DMS53 treated with DMSO at 0.1 percent for 48 hours (cell line): Measurements from ENCODE around the gene CAMK2D.
"Not testable (repeated sequence)": the region's sequence is repeated elsewhere in the genome, so short reads cannot be mapped to it uniquely, and the experiment has no call there.

Source experiments
- DNase-seq: peaks from one replicate; lab custom pipeline; 2025; ENCODE audit not compliant: unreplicated experiment; lab: John Stamatoyannopoulos, UW

Gene CAMK2D

DNA sequence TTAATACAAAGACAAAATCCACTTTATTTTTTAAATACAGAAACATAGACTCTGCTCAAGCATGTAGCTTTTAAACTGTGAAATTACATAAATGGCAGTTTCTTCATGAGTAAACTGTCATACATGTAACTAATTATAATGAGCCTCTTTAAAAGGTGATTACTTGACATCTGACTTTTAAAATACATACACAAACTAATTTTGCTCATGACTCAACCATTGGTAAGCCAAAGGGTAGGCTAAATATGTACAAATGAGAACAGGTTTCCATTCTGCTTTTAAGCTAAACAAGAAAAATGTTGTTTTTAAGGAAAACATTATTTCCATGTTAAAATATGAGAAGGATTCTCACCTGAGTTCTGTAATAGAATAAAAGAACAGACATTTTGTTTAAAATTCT, 27.9 kb downstream of the CAMK2D start:
- no peak for DNase-seq

DNA sequence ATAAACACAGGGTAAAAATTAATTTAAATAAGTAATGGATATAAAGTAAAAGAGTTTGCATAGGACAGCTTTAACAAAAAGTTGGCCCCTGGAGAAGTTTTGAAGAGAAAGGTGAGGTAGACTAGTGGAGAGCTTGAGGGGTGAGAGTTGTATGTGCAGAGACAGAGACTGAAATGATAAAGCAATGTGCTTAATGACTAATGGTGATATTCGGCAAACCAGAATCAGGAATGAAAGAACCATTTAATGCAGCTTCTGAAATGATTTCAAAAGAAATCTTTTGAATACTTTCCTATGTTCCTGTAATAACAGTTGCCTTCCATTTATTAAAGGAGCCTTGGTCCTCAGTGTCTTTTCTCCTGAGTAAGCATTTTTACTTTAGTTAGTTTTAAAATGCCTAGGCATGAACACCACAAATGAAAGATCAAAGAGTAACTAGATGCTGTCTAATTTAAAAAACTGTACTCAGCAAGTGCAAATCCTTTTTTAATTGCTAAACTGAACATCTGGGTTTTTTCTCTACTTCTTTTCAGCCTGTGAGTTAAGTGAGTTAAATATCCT, 28.5 kb downstream of the CAMK2D start:
- no peak for DNase-seq

DNA sequence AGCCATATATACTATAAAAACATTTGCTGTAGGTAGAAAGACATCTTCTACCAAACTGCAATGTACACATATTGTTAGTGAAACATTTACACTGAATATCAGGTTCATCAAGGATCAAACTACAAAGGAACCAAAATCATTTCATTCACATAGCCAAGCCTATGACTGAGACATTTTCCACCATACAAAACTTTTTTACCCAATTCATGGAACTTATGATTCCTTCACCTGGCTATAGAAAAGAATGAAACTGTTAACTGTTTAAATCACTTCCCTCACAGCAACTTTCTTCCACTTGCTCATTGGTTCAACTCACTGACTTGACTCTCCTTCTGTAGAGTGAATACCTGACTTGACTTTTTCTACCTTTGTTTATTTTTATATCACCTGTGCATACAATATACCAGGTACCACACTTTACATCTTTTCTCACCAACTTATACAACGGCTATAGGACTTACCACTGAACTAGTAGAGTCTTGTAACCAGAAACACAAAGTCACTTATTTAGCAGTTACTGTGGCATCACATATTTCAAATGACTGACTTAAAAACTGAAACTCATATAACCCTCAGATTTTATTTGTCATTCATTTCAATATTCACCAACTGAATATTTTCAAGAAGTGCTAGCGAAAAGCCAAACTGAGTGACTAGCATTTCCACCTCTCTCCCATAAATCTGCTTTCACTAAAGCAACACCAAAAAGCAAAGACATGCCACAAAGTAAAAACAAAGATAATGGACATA, 30.9 kb downstream of the CAMK2D start:
- no peak for DNase-seq

DNA sequence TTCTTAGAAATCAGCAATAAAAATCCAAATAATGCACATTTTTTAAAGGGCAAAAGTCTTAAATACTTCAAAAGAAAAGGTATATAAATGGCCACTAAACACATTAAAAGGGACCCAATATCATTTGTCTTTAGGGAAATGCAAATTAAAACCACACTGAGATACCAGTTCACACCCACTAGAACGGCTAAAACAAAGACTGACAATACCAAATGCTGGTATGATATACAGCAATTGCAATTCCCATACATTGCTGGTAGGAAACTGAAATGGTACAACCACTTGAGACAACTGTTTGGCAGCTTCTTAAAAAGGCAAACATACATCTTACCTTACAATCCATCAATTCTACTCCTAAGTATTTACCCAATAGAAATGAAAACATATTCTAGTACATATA, 33.7 kb downstream of the CAMK2D start:
- no peak for DNase-seq

DNA sequence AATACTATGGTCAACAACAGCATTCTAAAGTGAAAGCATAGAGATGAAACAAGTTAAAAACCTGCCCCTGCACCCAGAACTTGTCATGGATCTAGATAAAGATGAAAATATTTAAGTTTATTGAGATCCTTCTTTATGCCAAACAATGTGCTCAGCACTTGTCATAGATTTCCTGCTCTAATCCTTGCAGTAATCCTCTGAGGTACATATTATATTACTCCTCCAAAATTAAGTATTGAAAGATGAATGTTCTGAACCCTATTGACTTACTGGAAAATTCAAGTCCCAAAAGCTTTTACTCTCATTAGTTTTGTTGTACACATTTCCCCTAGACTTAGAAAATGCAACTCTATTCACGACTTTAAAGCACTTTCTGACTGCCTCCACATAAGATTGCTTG, 35.6 kb downstream of the CAMK2D start:
- no peak for DNase-seq

DNA sequence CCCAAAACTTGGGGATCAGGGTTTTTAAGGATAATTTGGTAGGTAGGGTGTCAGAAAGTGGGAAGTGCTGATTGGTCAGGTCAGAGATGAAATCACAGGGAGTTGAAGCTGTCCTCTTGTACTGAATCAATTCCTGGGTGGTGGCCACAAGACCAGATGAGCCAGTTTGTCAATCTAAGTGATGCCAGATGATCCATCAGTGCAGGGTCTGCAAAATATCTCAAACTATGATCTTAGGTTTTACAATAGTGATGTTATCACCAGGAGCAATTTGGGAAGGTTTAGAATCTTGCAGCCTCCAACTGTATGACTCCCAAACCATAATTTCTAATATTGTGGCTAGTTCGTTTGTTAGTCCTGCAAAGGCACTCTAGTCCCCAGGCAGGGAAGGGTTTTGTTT, 43.3 kb downstream of the CAMK2D start:
- no peak for DNase-seq

DNA sequence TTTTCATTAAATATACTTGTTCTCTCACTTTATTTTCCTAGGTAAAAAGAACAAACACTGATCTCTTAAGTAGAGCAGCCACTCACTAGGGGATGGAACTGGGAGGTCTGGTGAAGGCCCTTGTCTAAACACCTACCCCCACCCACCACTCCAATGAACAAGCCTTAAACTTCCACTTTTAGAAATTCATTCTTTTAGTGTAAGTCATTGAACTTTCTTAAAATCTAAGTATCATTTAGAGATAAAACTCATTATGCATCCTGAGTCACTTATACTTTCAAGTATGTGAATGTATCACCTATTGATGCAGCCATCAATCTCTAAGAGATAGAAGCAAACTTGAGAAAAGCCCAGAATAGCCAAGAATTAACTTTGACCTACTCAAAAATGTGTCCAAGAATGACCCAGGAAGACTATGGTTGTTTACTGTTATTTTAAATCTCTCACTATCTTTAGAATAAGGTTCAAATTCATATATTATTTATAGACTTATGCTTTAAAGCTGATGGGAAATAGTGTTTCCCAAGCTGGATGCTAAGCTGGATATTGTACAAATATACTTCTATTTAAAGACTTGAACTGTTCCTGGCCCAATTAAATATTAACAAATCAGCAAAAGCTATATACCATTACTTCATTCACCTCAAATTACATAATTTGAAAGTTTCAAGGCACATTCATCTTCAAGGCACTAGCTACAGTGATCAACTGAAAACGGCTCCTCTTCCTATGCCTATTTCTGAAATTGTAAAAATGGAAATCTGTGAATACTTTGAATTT, 49.5 kb downstream of the CAMK2D start:
- no peak for DNase-seq

DNA sequence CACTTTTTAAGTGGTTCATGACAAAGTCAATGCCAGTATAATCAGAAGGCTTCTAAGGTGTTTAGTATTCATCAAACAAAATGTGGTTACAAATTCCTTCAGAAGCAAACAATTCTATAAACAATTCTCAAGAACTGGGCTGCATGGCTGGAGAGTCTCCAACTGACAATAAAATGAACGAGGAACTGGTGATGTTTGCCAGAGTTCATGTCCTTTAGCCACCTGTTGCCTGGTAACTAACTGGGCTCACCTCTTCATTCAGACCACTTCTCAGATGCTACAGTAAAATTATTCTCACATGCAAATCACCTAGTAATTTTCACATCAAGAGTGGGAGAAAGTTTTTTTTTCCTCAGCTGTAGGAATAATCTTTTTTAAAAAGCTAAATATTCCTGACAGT, 53.3 kb downstream of the CAMK2D start:
- DNase-seq: no peak

DNA sequence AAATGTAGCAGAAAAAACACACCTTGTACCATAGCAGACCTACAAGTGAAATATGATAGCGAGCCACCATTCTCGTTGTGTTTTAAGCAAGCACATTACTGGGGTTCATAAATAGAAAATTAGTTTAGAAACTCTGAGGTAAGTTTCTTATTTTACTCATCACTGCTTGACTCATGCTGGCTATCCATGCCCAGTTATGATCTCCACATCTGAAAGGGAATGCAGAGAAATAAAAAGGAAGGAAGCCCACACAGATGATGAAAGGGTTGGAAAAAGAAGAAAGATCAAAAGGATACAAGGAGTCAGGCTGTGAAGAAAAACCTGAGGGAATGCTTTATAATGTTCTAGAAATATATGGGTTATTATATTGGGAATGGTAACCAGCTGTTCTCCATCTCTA, 54.5 kb downstream of the CAMK2D start:
- DNase-seq: no peak

DNA sequence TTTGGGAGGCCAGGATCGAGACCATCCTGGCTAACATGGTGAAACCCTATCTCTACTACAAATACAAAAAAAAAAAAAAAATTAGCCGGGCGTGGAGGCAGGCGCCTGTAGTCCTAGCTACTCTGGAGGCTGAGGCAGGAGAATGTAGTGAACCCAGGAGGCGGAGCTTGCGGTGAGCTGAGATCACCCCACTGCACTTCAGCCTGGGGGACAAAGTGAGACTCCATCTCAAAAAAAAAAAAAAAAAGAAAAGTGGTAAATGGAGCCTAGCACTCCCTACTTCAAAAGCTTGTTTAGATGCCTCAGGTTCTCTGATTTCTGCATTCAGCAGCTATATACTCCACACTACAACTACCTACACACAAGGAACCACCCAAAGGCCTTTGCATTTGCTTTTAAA, 56.4 kb downstream of the CAMK2D start:
- not testable (repeated sequence) for DNase-seq

DNA sequence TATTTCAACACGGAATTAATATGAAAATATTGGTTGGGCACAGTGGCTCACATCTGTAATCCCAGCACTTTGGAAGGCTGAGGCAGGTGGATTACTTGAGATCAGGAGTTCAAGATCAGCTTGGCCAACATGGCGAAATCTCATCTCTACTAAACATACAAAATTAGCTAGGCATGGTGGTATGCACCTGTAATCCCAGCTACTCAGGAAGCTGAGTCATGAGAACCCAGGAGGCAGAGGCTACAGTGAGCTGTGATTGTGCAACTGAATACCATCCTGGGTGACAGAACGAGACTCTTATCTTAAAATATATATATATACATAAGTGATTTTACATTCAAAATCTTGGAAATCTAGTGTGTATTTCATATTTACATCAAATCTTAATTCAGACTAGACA, 58.9 kb downstream of the CAMK2D start:
- not testable (repeated sequence) for DNase-seq

DNA sequence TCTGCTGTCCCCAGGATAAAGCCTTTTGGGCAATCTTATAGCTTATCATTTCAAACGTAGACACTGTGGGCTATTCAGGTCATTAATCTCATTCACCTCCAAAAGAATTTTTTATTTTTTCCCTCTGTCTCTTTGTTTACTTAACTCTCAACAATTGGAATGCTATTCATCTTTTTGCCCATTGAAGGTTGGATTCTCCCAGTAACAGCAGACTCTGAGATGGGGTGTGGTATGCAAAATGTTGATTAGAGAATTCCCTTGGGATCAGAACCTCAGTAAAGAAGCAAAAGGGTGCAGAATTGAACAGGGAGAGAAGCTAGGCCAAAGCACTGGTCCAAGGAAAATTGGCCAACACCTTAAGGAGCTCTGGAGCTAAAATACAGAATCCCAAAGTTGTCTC, 60.4 kb downstream of the CAMK2D start:
- DNase-seq: no peak

DNA sequence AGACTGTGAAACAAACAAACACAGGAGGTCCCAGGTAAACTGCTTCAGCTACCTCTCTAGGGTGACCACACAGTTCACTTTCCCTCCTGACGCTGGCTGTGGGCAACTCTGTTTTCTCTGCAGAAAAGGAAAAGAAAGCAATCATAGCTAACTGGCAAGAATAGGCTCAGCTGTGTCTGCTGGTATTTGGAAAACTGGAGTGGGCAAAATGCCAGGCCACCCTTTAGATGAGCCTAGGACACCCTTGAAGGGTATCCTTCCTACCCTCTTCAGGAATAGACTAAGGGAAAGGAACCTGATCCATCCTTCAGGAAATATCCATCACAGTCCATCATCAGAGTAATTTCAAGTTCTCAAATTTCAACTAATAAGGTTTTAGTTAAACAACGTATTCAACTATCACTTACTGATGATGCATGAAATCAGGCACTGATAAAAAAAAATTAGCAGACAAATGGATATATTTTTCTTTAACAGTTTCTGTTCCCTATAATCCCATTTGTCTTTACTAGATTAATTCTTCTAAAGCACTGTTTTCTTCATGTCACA, 60.9 kb downstream of the CAMK2D start:
- DNase-seq: no peak

DNA sequence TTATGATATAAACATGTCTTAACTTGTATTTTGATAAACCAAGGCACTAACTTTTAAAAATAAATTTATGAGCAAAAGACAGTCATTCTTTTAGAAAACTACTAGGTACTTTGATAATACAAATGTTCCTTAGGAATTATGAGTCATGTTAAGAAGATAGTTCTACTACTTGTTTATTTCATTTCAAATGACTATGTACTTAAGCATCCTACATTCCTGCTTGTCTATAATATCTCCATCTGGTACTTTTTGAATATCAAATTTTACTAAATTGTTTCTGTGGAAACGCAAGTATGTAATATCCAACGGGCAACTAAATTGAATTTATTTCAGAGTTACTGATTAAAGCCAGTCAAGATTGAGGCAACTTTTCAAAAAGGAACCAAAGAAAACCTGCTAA, 61.8 kb downstream of the CAMK2D start:
- no peak for DNase-seq

DNA sequence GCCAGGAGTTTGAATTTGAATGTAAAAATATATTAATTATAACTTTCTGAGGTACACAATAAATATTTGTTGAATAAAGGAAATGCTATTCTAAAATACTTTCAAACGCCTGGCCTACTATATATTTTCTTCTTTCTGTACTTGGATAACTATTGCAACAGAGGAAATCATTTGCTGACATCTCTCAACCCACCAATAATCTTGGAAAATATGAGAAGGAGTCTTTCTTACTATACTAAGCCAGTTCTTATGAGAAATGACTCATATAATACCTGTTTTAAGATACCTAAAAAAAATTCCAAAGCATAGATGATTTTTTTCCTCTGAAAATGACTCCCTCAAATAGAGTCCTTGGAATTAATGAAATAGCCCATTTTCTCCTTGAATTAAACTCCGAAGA, 64.1 kb downstream of the CAMK2D start:
- no peak for DNase-seq

DNA sequence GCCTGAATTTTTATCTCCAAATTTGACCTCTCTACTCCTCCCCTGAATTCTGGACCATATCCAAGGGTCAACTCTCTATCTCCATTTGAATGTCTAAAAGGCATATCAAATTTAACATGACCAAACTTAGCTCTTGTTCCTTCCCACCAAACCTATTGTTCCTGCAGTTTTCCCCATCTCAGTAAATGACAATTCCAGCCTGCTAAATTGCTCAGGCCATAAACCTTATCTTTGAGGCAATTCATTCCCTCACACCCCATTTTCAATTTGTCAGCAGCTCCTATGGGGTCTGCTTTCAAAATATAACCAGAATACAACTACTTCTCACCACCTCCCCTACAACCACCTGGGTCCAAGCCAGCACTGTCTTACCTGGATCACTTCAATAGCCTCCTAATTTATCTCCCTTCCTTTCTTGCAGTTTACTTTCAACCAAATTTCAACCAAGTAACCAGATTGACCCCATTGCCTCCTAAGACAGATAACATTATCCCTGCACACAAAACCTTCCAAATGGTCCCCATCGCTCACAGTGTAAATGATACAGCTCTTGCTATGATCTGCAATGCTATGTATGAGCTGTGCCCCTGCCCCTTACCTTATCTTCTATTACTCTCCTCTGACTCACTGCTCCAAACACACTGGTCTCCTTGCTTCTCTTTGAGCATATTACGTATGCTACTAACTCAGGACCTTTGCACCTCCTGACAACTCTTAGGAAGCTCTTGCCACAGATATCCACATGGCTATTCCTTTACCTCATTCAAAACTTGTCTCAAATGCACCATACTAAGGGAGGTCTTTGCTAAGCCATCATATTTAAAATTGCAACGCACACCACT, 66.0 kb downstream of the CAMK2D start:
- no peak for DNase-seq

DNA sequence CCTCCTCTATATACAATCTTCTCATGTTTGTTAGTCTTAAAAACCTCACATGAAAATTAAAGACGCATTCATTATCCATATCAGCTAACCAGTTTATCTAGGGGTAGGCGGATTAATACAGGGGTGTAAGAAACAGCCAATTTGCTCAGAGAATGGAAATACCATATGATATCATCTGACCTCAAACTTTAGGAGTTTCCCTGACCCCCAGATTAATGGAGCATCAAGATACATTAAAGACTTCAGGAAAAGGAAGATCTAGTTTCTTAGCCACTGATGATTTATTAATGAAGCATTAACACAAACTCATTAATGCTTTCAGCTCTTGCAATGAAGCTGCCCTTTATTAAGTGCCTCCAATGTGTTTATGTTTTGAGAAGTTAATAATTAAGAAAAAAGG, 67.5 kb downstream of the CAMK2D start:
- no peak for DNase-seq

DNA sequence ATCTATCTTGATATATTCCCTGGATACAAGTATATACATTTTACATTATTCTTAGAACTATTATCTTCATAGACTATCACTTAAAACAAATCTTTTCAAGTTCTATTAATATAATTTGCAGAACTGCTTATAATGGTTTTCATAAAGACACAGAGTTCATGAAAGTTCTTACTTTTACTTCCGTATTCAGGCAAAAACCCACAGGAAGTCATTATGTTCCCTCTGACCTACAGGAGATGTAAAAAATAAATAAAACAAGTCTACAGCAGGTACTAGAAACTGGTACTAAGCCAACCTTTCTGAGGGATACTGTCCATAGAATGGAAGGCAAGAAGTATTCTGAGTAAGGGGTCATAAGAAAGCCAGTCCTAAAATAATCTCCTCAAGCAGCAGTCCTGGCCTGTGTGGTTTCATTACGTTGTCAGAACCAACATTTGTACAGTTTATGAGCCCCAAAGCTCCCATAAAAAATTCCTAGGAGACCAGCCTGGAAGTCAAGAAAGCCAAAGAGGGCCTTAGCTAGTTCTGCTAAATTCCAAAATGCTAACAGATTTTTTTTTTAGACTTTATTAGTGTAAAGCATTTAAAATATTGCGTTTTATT, 68.6 kb downstream of the CAMK2D start:
- DNase-seq: no peak

DNA sequence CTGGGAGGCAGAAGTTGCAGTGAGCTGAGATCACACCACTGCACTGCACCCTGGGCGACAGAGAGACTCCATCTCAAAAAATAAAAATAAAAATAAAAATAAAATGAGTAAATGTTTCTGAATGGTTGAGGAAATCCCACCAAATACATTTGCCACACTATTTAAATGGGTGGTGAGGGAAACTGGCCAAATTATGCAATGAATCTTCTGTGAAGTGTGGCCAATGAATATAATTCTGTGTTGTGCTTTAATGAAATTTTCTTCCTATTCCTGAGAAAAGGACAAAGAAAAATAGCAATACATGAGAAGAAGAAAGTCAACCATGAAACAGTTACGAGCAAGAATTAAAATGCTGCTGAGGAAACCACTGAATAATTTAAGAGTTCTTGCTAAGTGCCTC, 69.9 kb downstream of the CAMK2D start:
- no peak for DNase-seq

DNA sequence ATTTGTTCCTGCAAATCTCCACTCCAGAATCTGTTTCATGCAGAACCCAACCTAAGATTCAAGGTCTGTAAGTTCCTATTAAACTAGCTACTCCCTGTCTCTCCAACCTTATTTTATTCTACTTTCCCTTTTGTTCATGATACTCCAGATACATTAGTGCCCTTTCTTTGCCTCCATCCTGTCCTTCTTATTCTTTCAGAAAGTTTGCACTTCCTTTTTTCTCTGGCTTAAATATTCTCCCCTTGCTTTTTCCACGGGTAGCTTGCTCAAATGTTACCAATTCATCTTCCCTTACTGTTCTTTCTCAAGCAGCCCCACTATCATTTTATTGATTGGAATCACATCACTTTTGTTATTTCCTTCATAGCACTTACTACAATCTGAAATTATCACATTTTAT, 72.1 kb downstream of the CAMK2D start:
- no peak for DNase-seq
